Fibroblast of mammary gland (primary cell): ENCODE measurements around the gene UNC45B.
"Not testable (repeated sequence)": the region's sequence is repeated elsewhere in the genome, so short reads cannot be mapped to it uniquely, and the experiment has no call there.

Source experiments
- DNase-seq: peaks from one replicate; pipeline ENCODE4 v3.0.0-alpha.2; 2010; ENCODE audit warnings: low read depth
- H3K4me3 ChIP-seq: 2 replicates; pipeline ENCODE4 v1.5.1; 2011; ENCODE audit warnings: low read depth, mild to moderate bottlenecking, low read length, moderate library complexity; ENCODE audit not compliant: control insufficient read depth
- CTCF ChIP-seq: conservative IDR thresholded peaks from 2 replicates; pipeline ENCODE4 v1.5.1; 2011; ENCODE audit warnings: low read depth, low read length, inconsistent platforms; ENCODE audit not compliant: control insufficient read depth, insufficient read depth

Gene UNC45B

GRCh38 chr17:35167046-35167445 lies 19.4 kb downstream of the UNC45B start:
- no peak overlapping the region for H3K4me3 ChIP-seq
- no peak for TF ChIP-seq CTCF
- no peak for DNase-seq

- H3K4me3 ChIP-seq: no peak overlapping the region
- peak; percentile 67 for DNase-seq
- no peak for TF ChIP-seq CTCF
These were observed 20.0 kb downstream of the UNC45B start for GRCh38 chr17:35167666-35168065.

GRCh38 chr17:35169835-35170363 lies 22.3 kb downstream of the UNC45B start:
- no peak overlapping the region for H3K4me3 ChIP-seq
- DNase-seq: no peak
- no peak for TF ChIP-seq CTCF

GRCh38 chr17:35170968-35171771 lies 23.6 kb downstream of the UNC45B start:
- peak; percentile 47 for DNase-seq
- H3K4me3 ChIP-seq: no peak overlapping the region
- TF ChIP-seq CTCF: peak; percentile 32

GRCh38 chr17:35171834-35172233 lies 24.2 kb downstream of the UNC45B start:
- peak; percentile 61 for DNase-seq
- TF ChIP-seq CTCF: no peak
- no peak overlapping the region for H3K4me3 ChIP-seq

GRCh38 chr17:35172321-35172720 lies 24.7 kb downstream of the UNC45B start:
- not testable (repeated sequence) for DNase-seq, H3K4me3 ChIP-seq

- no peak overlapping the region for H3K4me3 ChIP-seq
- TF ChIP-seq CTCF: no peak
- DNase-seq: no peak
These were observed 27.3 kb downstream of the UNC45B start for GRCh38 chr17:35174835-35175334.
